Esophagus mucosa (tissue), 1 donor: Measurements from ENCODE around the gene GABARAPL2. TPM values are rescaled to one million over a fixed set of nuclear protein-coding genes. Genes with fewer than 3 reads are reported as not detected.
"Not testable (repeated sequence)": the region's sequence is repeated elsewhere in the genome, so short reads cannot be mapped to it uniquely, and the experiment has no call there.

Experiments
- ATAC-seq: fragments of 200-7000 bp; cut with Tn5 transposase; one replicate; pipeline ENCODE4 v1.9.1; 2020
- total RNA-seq: library from RNA; stranded (reverse); gene quantifications from one replicate; pipeline ENCODE4 v1.2.4, GENCODE V29; 2023
- donor health status: DM: yes; HTN: yes; CAD: no.

The GABARAPL2 gene, protein sequence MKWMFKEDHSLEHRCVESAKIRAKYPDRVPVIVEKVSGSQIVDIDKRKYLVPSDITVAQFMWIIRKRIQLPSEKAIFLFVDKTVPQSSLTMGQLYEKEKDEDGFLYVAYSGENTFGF
- 47.7 TPM for total RNA-seq

DNA sequence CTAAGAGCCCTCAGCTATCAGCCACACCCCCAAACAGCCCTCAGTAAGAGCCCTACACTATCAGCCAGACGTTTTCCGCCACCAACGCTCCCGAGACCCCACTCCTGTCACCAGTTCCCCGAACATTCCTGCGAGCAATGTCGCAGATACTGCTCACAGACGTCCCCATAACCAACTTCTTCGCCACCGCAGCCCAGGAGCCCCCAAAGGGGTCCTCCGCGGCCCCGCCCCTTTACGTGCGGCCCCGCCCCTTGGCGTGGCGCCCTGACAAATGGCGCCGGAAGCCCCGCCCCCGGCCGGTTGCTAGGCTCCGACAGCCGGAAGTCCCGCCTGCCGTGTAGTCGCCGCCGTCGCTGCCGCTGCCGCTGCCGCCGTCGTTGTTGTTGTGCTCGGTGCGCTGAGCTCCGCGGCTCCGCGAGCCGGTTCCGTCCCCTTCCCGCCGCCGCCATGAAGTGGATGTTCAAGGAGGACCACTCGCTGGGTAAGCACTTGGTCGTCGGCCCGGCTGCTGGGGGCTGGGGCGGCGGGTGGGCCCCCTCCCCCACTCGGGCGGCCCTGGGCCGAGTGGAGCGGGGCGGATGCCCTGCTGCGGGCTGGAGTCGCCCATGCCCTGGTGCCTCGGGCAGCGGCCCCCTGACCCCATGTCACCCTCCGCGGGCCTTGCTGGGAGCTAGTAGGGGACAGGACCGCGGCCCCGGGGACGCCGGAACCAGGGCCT lies at the start of gene GABARAPL2:
Gene GABARAPL2, plus strand, starts transcription at position 340 of the 718 bp plus-strand sequence. Its CDS starts 108 bp downstream, at position 448.
- peak; percentile 78 for ATAC-seq

GRCh38 chr16:75519175-75519574 lies 47.0 kb upstream of the GABARAPL2 start:
- no peak for ATAC-seq

- no peak for ATAC-seq
Observed at GRCh38 chr16:75526032-75526790, 40.0 kb upstream of the GABARAPL2 start.

DNA sequence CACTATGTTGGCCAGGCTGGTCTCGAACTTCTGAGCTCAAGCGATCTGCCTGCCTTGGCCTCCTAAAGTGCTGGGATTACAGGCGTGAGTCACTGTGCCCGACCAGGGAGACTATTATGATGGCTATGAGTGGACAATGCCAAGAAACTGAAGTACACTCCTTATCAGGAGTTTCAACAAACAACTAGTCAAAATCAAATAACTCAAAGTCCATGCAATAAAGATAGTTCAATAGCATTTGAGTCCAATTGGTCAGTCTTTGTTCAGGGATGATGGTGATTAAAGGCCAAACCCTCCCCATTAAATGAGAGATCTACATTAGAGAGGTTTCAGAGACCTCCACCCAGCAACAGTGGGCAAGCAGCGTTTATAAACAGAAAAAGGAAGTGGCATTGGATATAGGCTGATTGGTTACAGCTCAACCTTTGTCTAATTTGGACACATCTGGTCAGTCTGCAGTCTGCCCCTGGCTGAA lies 38.3 kb upstream of the GABARAPL2 start:
- no peak for ATAC-seq

- no peak for ATAC-seq
Observed at GRCh38 chr16:75529056-75529905, 36.9 kb upstream of the GABARAPL2 start.

- no peak for ATAC-seq
Observed at GRCh38 chr16:75529959-75530358, 36.2 kb upstream of the GABARAPL2 start.

GRCh38 chr16:75532142-75532765 lies 33.9 kb upstream of the GABARAPL2 start:
- ATAC-seq = no peak

DNA sequence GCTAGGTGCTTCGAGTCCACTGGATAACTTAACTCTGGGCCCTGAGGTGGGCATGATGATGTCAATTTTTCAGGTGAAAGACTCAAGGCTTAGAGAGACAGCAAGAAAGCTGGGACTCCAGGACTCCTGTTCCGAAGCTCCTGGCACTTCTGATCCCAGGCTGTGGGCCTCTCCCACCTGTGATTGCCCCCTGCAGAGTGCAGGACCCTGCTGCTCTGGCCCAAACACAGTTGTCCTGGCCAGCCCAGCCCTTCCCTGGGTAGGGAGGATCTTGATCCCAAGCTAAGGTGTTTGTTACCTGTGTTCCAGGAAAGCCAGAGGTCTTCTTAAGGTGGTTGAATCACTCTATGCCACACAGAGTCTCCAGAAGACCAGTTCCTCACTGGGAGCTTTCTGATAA lies 33.4 kb upstream of the GABARAPL2 start:
- no peak for ATAC-seq

DNA sequence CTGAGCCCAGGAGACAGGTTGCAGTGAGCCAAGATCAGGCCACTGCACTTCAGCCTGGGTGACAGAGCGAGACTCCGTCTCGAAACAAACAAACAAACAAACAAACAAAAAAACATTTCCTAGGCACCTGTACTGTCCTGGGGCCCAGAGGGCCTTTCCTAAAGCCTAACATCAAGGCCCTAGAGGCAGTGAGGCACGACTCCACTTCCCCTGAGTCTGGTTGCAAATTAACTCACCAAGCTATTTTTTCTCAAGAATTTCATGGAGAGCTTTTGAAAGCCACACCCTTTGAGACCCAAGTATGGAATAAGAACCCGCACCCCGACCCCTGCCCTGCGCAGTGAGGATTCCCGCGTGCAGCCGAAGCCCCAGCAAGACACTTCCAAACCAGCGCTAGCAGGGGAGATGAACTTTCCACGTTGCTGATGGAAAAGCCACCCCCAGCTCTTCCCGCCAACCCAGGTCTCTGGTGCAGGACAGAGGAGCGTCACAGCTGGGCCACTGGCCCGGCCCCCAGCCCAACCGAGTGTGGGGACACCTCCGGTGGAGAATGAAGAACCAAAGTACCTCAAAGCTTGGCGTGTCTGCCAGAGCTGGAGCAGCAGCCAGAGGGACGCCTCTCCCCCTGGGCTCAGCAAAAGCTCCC lies 31.5 kb upstream of the GABARAPL2 start:
- no peak for ATAC-seq

- ATAC-seq = peak; percentile 24
Observed at GRCh38 chr16:75535211-75535843, 30.9 kb upstream of the GABARAPL2 start.

- no peak for ATAC-seq
Observed at GRCh38 chr16:75535901-75536300, 30.3 kb upstream of the GABARAPL2 start, which contains the start of gene CHST5. TSS of gene CHST5 (minus strand) at chr16:75536108. CDS start at chr16:75530384, 5,724 bp downstream.

DNA sequence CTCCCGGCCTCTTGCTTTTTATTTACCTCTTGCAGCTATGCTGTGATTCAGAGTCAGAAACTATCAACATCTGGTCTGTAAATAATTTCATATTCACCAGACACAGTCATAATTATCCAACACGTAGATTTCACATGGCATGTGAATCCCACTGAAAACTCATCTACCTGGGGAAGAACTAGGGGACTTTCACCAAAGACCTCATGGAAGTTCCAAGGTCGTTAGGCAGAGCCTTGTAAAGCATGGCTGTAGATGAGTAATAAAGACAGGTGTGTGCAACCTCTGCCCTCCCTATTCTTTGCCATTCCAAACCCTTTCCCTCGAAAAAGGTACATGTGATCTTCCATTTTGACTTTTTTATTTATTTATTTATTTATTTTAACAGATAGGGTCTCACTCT lies 28.4 kb upstream of the GABARAPL2 start:
- no peak for ATAC-seq

- ATAC-seq = not testable (repeated sequence)
Observed at GRCh38 chr16:75538882-75539565, 27.2 kb upstream of the GABARAPL2 start.

- ATAC-seq = no peak
Observed at GRCh38 chr16:75541236-75541635, 24.9 kb upstream of the GABARAPL2 start.

- not testable (repeated sequence) for ATAC-seq
Observed at GRCh38 chr16:75542462-75542861, 23.7 kb upstream of the GABARAPL2 start.

DNA sequence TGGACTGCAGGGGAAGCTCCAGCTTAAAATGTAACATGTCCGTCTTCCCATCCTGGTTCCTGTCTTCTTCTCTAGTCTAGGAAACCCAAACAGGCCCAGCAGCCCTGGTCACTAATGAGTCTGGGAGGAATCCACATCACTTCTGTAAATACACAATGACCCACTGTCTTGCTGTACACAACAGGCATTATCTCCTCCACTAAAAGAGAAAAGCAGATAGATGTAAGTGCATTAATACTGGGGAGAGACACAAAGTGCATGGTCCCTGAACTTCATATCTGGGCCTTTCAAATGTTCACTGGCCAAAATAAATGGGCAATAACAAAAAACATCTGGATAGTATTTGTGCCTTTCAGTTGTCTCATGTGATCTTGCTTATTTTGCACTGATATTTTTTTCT lies 20.3 kb upstream of the GABARAPL2 start:
- ATAC-seq = not testable (repeated sequence)

DNA sequence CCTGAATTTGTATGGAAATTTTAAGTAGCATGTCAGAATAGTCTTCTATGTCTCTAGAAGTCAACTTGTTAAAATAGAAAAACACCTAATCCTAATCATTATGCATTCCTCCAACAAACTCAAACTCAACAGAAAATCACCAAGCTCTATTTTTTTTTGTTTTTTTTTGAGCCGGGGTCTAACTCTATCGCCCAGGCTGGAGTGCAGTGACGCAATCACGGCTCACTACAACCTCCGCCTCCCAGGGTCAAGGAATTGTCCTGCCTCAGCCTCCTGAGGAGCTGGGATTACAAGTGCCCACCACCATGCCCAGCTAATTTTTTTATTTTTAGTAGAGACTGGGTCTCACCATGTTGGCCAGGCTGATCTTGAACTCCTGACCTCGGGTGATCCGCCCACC lies 19.9 kb upstream of the GABARAPL2 start:
- no peak for ATAC-seq

DNA sequence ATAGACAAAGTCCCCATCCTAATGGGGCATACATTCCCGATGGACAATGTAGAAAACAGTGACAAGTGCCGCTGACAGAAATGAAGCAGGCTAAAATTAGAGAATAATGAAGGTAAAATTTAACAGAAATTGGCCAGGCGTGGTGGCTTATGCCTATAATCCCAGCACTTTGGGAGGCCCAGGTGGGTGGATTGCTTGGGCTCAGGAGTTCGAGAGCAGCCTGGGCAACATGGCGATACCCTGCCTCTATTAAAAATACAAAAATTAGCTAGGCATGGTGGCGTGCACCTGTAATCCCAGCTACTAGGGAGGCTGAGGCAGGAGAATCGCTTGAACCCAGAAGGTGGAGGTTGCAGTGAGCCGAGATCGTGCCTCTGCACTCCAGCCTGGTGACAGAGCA lies 17.7 kb upstream of the GABARAPL2 start:
- ATAC-seq = not testable (repeated sequence)

GRCh38 chr16:75550211-75550662 lies 15.9 kb upstream of the GABARAPL2 start:
- ATAC-seq = peak; percentile 88

DNA sequence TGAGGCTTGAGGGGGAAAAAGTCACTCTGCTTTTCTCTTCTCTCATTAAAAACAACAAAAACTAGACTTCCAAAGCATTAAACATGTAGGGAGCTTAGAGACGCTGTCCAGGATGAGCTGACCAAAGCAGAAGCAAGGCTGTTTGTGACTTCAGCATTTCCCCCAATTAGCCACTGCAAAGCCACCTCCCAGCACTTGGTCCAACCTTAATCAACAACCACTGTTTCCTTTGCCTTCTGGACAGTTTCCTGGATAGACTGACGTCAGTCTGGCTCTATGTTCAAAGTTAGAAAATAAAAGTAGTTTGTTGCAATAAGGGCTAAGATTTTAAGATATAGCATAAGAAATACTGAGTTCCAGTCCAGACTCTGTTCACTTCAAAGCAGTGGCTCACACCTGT lies 13.2 kb upstream of the GABARAPL2 start:
- ATAC-seq = no peak
